LoVo (cell line): ENCODE results near the gene NECAP2.

ENCODE experiments used
- DNase-seq: peaks from one replicate; pipeline ENCODE4 v3.0.0-alpha.2; 2016; ENCODE audit warnings: low spot score

Gene NECAP2, protein sequence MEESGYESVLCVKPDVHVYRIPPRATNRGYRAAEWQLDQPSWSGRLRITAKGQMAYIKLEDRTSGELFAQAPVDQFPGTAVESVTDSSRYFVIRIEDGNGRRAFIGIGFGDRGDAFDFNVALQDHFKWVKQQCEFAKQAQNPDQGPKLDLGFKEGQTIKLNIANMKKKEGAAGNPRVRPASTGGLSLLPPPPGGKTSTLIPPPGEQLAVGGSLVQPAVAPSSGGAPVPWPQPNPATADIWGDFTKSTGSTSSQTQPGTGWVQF

DNA sequence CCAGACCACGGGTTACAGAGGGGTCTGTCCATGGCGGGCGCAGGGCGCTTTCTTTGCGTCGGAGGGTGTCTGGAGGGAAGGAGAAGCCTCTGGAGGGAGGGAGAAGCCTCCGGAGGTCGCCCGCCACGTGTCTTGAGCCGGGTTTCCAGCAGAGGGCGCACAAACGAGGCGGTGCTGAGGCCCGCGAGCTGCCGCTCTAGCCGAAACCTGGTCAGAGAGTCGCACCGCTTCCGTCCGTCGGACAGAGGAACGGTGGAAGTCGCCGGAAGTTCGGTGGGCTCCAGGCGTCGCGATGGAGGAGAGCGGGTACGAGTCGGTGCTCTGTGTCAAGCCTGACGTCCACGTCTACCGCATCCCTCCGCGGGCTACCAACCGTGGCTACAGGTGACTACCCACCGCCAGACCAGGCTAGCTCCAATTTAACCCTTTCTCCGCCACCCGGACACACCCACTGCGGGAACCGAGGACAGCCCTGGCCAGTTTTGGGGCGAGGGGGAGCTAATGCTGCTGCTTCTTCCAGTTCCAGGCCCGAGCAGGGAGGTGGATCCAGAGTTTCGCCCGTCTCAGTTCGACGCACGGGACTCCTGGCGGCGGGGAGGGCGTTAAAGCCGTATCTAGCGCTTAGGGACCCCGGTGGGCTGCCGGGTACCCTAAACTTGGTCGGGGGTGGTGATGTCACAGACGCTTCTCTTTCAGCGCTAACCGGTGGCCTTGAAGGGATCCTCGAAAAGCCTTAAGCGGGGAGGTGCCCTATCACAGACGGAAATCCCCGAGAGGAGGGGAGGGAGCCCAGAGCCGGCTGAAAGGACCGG, at the start of gene NECAP2:
NECAP2 (plus strand) TSS at position 255 of the 812 bp plus-strand sequence; CDS start at position 293, 38 bp downstream.
- DNase-seq = peak; percentile 94

DNA sequence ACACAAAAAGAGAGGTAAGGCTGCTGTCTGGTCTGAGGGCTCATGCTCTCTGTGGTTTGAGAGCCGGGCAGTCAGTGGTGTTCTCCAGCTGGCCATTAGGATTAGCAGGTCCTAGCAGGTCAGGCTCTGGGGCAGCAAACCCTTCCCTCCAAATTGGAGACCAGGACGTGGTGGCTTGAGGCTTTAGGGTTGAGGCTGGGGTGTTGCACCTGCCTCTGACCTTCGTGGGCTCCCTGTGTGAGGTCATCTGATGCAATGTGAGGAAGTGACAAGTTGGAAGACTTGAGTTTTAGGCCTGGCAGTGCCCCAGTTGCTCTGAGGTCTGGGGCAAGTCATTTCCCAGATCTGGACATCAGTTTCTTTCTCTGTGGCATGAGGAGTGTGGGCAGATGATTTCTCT, 49.1 kb upstream of the NECAP2 start:
- DNase-seq = no peak

DNA sequence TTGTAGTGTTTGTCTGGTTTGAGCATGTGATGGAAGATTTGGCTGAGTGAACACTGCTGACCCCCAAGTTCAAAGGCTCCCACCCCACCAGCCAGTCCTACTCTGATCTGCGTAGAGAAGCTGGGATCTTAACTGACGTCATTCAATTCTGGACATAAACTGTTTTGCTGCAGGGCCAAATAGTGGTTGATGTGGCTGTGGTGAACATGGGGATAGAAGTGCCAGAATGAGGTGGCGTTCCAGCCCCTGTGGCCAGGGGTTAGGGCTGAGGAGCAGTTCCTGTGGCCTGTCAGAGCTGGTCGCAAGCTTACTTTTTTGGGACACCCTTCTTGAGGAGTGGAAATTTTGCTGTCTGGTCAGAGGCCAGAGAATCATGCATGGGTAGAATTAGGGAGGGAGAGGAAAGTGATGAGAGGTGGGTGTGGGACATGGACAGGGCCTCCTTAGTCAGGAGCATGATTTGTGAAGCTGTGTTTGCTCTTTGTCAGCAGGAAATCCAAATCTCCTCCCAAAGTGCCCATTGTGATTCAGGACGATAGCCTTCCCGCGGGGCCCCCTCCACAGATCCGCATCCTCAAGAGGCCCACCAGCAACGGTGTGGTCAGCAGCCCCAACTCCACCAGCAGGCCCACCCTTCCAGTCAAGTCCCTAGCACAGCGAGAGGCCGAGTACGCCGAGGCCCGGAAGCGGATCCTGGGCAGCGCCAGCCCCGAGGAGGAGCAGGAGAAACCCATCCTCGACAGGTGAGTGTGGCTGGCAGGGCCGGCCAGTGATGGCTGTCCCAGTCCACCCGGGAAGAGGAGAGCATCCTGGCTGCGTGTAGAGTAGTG, 47.6 kb upstream of the NECAP2 start:
- DNase-seq = no peak

DNA sequence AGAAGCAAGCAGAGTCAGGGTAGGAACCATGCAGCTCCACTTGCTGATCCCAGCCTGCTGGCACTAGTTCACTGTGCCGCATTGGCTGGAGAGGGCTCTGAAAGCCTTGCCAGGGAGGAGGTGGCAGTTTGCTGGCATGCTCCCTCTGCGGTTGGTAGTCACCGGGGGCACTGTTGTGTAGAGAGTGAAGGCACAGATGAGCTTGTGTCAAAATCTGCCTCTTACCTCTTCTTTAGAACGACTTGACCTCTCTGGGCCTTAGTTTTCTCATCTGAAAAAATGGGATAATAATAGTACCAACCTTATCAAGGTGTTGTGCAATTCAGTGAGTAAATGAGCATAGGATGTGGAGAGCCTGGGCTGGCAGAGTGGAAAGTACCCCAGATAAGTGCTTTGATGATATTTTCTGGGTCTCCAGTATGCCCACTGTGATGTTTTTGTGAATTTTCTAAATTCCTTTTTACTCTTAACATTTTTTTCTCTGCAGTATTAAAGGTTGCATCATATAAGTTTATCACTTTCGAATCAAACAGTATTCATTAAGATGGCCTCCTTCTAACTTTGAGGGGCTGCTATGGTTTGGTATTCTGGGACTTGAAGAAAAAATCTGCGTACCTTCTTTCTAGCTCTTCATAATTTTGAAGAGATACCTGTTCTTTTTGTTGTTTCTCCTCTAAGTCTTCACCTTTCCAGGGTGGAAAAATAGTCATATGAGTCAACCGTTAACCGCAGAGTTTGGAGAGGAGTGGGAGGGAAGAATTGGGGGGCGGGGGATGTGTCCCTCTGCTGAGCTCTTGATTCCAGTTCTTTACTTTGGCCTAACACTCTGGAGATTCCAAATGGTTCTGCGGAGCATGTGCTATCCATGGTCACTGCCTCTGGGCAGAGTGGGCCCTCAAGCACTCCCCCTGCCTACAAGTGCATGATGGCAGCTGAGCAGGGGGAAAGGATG, 46.7 kb upstream of the NECAP2 start:
- no peak for DNase-seq

DNA sequence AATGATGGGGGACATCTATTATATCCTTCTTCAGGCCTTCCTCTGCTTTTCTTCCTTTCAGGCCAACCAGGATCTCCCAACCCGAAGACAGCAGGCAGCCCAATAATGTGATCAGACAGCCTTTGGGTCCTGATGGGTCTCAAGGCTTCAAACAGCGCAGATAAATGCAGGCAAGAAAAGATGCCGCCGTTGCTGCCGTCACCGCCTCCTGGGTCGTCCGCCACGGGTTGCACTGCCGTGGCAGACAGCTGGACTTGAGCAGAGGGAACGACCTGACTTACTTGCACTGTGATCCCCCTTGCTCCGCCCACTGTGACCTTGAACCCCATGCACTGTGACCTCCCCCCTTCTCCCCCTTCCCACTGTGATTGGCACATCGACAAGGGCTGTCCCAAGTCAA, 45.5 kb upstream of the NECAP2 start:
- no peak for DNase-seq

DNA sequence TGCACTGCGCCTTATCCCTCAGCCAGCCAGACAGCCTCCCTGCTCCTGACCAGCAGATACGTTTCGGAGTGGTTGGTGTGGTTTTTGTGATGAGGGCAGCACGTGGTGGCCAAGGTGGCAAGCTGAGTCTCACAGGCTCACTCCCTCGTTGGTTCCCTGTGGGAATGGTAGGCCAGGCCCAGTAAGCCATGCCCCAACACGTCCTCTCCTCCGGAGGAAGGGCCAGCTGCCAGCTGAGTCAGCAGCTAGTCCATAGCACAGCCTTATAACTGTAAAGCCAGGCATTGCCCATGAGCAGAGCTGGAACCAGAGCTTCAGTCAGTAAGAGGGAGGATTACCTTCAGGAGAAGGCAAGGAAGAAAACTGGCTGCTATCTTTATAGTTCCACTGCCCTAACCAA, 43.9 kb upstream of the NECAP2 start:
- DNase-seq = no peak

DNA sequence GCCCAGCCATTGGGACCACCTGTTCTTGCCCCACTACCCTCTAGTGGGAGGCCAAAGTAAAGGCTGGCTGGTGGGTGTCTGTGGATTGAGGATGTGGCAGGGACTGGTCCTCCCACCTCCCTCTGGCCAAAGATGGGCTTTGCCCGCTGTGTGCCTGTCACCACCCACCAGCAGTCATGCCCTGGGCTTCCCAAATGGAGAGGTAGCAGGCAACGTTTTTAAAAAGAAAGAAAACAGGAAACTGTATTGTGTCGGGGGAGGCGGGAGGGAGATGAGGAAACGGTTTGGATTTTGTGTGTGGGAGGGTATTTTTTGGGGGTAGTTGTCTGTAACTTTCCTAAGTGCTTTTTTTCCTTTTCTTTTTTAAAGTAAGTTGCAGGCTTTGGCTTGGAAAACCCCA, 43.4 kb upstream of the NECAP2 start:
- DNase-seq = no peak

DNA sequence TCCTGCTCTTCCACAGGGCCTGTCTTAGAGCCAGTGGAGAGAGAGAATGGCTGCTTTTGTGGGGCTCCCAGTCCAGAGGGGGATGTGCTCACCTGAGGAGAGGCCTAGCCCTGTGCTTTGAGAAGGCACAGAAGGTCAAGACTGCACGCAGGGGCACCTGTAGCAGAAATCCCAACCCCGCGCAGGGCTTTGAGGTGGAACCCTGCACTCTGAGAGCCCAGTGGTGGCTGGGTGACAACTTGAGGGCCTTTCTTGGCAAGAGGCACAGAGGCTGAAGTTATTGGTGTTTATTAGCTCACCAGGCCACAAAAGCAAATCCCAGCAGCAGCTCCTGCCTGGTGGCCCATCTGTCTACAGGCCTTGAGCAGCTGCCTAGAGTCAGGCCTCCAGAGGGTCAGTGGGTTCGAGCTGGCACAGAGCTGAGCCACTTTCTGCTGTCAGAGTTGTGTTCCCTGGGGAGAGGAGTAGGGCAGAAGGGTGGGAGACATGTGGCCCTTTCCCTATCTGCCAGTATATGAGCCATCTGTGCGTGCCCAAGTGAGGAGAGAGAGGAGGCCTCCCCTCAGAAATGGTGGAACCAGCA, 42.1 kb upstream of the NECAP2 start:
- DNase-seq = no peak

DNA sequence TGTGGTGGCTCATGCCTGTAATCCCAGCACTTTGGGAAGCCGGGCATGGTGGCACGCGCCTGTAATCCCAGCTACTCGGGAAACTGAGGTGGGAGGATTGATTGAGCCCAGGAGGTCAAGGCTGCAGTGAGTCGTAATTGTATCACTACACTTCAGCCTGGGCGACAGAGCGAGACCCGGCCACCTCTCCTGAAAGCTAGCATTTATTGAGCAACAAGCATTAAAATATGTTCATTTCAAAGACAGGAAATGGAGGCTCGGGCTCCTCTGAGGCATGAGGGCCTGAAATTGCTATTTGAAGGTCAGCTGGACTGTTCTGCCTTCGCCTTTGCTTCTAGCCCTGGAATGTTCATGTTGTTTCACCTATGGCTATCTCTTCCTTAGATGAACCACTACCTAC, 37.8 kb upstream of the NECAP2 start:
- no peak for DNase-seq

DNA sequence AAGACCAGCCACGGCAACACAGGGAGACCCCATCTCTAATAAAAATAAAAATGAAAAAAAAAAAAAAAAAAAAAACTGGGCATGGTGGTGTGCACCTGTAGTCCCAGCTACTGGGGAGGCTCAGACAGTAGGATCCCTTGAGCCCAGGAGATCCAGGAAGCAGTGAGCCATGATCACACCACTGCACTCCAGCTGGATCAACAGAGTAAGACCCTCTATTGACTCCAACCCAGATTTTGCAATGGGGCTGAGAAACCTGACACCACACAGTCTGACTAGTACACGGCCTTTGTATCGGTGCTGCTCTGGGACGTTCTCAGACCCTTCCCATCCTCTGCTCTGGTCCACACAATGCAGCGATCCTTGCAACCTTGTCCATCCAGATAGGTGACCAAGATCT, 35.1 kb upstream of the NECAP2 start:
- no peak for DNase-seq

DNA sequence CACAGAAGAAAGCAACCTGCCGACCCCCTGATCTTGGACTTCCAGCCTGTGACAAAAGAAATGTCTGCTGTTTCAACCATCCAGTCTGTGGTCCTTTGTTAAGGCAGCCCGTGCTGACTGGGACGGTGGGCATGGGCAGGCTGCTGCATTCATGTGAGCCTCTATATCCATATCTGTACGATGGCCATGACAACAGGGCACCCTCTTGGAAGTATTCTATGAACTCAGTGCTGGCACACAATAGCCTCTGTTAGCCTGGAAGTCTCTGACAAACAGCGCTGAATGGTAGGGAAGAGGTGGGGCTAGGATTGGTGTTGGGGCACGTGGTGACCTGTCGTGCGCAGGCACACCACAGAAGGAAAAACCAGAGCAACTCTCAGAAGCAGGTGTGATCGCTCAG, 33.7 kb upstream of the NECAP2 start:
- no peak for DNase-seq

DNA sequence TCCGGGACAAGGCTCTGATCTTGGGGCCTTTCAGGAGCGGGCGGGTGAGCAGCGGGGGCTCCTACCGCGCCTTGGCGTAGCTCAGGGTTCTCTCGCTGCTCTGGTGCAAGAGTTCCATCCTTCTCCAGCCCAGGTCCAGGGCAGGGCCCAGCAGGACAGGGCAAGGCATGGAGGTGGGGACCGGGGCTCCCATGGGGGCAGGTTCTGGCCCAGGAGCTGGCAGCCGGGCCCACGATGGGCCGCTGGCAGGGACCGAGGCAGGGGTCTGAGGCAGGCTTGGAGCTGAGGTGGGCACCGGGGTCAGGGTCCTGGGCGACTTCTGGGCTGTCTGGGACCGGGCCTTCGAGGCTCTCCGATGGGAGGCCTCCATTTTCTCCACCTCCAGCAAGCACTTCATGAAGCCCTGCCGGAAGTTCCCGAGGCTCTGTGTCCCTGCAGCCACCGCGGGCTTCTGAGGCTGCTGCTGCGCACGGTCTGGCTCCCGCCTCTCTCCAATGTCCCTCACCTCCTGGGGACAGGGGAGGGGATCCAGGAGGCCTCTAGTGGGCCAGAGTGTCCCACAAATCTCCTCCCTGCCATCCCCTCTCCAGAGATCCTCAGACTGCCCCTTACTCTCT, 30.9 kb upstream of the NECAP2 start:
- DNase-seq = no peak

DNA sequence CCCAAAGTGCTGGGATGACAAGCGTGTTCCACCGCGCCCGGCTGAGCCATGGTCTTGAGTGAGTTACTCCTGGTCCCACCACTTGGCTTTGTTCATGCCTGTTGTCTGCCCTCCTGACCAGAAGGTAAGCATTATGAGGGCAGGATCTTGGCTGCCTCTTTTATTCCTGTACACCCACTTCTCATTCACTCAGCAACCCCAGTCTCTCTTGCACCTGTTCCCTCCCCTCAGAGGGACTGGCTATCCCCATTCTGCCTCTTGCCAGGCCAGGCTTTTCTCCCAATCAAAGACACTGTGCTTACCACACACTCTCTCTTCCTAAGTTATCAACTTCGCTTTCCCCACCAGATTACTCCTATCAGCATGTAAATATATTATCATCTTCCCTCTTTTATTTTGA, 29.7 kb upstream of the NECAP2 start:
- no peak for DNase-seq

DNA sequence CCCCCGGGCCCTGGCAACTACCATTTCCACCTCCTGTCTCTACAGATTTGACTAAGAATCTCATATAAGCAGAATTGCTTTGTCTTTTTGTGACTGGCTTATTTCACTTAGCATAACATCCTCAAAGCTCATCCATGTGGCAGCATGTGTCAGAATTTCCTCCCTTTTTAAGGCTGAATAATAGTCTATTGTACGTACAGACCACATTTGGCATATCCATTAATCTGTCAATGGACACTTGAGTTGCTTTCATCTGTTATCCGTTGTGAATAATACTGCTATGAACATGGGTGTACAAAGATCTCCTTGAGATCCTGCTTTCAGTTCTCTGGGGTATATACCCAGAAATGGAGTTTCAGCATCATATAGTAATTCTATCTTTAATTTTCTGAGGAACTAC, 27.3 kb upstream of the NECAP2 start:
- no peak for DNase-seq

DNA sequence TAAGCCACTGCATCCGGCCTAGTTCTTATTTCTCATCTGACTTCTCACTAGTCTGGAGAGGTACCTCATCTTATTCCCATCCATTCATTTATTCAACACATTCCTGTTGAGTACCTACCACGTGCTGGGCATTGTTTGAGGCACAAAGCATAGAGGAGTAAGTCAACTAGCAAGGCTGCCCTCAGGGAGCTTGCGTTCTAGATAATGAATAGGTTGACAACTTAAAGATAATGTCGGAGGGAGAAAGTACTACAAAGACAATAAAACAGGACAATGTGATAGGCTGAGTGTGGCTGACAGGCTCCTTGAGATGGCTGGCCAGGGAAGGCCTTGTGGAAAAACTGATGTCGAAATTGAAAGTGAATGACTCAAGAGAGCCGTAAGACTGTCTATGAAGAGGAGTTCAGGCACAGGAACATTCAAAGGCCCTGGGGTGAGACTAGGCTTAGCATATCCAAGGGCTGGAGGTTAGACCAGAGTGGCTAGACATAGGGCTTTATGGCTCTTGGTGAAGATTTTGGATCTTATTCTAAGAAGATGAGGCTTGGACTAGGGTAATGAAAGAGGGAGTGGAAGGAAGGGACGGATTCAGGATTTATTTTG, 21.6 kb upstream of the NECAP2 start:
- no peak for DNase-seq

DNA sequence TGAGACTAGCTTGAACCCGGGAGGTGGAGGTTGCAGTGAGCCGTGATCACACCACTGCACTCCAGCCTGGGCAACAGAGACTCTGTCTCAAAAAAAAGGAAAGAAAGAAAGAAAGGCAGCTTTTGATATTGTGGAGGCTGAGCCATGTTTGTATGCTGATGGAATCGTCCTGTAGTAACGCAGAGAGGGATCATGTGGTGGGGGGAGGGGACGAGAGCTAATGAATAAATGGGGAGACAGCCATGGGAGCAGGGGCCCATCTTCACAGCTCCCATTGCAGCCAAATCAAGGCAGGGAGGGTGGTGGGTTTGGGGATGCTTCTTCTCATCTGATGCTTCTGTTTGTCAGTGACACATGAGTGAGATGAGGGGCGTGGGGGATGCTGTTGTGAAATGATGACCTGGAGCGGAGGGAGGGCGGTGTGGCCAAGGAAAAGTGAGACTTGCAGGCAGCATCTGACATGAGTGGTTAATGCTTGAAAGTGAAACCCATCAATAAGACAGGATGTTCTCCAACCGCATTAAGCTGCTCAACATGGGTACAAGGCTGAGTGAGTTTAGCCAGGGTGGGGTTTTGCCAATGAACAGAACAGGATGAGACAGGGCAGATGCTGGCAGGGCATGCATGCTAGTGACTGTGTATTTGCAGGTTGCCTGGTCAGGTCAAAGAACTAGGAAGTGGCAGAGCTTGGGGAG, 20.0 kb upstream of the NECAP2 start:
- no peak for DNase-seq

DNA sequence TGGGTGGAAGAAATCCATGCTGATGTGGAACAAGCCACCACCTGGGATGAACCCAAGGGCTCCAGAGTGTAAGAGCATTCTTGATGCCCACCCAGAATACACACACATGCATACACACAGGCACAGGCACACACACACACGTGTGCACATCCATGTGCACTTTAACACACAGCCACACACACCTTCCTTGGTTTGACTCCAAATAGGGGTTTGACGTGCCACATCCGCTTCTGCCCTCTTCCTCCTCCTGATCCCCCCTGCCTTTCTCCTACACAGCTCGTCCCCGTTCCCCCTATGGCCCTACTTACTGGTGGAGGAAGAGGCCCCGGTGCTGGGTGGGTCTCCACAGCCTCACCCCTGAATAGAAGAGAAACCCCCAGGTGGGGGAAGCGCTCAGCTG, 19.3 kb upstream of the NECAP2 start:
- DNase-seq = no peak

DNA sequence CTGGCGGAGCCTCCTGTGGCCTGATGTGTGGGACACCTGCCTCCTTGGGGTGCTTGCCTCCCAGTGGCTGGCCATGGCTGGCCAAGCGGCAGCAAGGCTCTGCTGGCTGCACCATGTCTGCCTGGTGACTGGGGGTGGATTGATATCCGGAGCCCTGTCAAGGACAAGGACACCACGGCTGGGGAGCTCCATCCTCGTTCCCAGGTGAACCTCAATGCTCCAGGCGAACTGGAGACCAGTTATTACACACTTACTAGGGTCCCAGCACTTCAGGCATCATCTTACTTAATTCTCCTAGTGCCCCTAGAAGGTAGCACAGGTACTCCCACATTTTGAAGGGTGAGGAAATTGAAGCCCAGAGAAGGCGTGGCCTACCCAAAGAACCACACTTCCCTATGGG, 18.5 kb upstream of the NECAP2 start:
- no peak for DNase-seq

DNA sequence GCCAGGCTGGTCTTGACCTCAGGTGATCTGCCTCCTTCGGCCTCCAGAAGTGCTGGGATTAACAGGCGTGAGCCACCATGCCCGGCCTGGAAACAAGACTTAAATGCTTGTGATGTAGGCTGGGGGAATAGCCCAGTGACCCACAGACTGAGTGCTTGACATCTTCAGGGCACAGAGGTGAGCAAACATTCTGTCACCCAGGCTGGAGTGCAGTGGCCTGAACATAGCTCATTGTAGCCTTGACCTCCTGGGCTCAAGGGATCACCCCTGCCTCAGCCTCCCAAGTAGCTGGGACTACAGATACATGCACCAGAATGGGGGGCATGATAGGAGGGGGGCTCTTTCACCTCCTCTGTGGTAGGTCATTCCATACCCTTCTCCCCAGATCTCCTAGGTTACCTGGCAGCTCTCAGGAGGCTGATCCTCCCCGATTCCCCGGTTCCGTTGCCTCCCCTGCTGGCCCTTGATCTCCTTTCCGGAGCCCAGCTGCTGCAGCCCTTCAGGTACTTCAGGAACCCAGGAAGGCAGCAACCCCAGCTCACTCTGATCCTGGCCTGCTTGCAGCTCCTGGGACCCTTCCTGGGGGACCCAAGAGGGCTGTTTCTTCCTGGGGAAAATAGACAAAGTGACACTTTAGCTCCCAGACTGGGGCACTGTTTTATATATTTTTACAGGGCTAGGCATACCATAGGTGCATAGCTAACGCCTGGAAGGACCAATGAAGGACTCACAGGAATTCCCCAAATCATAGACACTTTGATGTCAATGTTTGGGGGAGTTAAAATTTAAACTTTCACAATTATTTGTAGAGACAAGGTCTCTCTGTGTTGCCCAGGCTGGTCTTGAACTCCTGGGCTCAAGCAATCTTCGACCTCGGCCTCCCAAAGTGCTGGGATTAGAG, 15.1 kb upstream of the NECAP2 start:
- no peak for DNase-seq
